Esophagus muscularis mucosa (tissue), 4 donors: ENCODE results near the gene ALG5. TPM values are rescaled to one million over a fixed set of nuclear protein-coding genes. Genes with fewer than 3 reads are reported as not detected.

ENCODE experiments used
- DNase-seq: peaks from one replicate; pipeline ENCODE4 v3.0.0-alpha.2; 2017; ENCODE audit errors: extremely low spot score
- H3K27ac ChIP-seq, 4 donors: fragments of 200-600 bp; sonication (generic); replicated peaks in 1 of 4; 1 replicate in 3 of 4; 2 replicates in 1 of 4; pipeline ENCODE4 v1.5.1; 2016 to 2019; ENCODE audit warnings: mild to moderate bottlenecking in 1 of 4
- H3K27me3 ChIP-seq, 4 donors: fragments of 200-600 bp; sonication (generic); one replicate each; pipeline versions ENCODE4 v1.5.1 to v1.6.0; 2016 to 2019
- H3K36me3 ChIP-seq, 4 donors: fragments of 200-600 bp; sonication (generic); one replicate each; pipeline ENCODE4 v1.5.1; 2016 to 2019
- H3K4me1 ChIP-seq, 4 donors: fragments of 200-600 bp; sonication (generic); one replicate each; pipeline ENCODE4 v1.5.1; 2016 to 2019
- H3K4me3 ChIP-seq, 4 donors: fragments of 200-600 bp; sonication (generic); 1 replicate in 2 of 4; 2 replicates in 2 of 4; pipeline ENCODE4 v1.5.1; 2016 to 2019; ENCODE audit warnings: mild to moderate bottlenecking in 4 of 4, moderate library complexity in 1 of 4
- H3K9me3 ChIP-seq, 4 donors: fragments of 200-600 bp; sonication (generic); 1 replicate in 3 of 4; 2 replicates in 1 of 4; pipeline ENCODE4 v1.5.1; 2016 to 2019
- EP300 ChIP-seq: sonication (generic); formaldehyde crosslinking; IDR thresholded peaks from one replicate; pipeline ENCODE4 v1.6.1; 2017; ENCODE audit warnings: antibody characterized with exemption
- POLR2A ChIP-seq: fragments of 450-650 bp; IDR thresholded peaks from one replicate; pipeline ENCODE4 v1.6.1; 2017; ENCODE audit warnings: antibody characterized with exemption, moderate library complexity, mild to moderate bottlenecking, low read depth
- POLR2AphosphoS5 ChIP-seq, 2 donors: sonication (generic); formaldehyde crosslinking; IDR thresholded peaks; one replicate each; pipeline ENCODE4 v1.6.1; 2017; ENCODE audit warnings: antibody characterized with exemption in 2 of 2
- WGBS: methylation state at CpG from one replicate; pipeline ENCODE4 v1.1.5; 2018; 5-methylcytosine and 5-hydroxymethylcytosine counted together
- intact Hi-C: fragments of 100-400 bp; cut with DNase I; formaldehyde crosslinking; loops from one replicate; pipeline ENCODE4 v1.15.1; 2023
- total RNA-seq, 4 donors: library from RNA; depleted of rRNA; stranded (reverse); fragments of >200 nt; gene quantifications; one replicate each; pipeline versions ENCODE4 v1.1.0 to v1.2.1, GENCODE V29; 2016
- TF ChIP-seq, protein P1 (sequence below), 3 experiments: fragments of 200-600 bp in 2 of 3; fragments of 450-650 bp in 1 of 3; sonication (generic) in 2 of 3; IDR thresholded peaks; one replicate each; pipeline ENCODE4 v1.5.1; 2017 to 2019; ENCODE audit warnings: antibody characterized with exemption in 3 of 3, mild to moderate bottlenecking in 2 of 3, moderate library complexity in 1 of 3

The ALG5 gene, protein sequence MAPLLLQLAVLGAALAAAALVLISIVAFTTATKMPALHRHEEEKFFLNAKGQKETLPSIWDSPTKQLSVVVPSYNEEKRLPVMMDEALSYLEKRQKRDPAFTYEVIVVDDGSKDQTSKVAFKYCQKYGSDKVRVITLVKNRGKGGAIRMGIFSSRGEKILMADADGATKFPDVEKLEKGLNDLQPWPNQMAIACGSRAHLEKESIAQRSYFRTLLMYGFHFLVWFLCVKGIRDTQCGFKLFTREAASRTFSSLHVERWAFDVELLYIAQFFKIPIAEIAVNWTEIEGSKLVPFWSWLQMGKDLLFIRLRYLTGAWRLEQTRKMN
- total RNA-seq = 10 to 100 TPM; 17.3 to 28.2 (median 20.4) TPM

DNA sequence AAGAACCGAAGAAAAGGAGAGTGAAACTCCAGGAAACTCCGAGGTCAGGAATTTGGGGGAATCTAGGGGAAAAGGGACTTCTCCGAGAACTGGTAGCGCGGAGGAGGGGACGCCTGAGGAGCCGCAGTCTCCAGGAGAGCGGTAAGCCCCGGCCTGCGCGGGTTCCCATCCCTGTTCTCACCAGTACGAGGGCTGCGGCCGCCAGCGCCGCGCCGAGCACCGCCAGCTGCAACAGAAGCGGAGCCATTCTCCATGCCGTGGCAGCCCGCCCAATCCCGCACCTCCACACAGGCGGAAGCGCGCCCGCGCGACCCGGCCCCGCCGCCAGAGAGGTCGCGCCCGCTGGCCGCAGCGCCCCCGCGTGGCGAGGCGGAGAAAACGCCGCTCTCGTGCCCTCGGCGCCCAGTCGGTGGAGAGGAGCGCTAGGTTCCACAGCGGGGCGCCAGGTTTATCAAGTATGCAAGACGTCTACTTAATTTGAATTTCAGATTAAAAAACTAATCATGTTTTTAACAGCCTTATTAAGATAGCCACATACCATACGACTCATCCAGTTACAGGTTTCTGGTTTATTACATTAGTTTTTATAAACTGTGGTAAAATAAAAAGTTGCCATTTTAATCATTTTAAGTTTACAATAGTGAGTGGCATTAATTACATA is at the start of gene ALG5:
ALG5 (minus strand) TSS at position 287 of the 661 bp plus-strand sequence; CDS start at position 247, 40 bp downstream.
- WGBS = under 1% methylated on average over 42 of the region's 52 CpGs
- TF ChIP-seq POLR2A (peak; percentile 16), POLR2AphosphoS5 (IDR thresholded peaks at IDR 0.05) (peak; percentile 65 to 70), EP300 (no peak)
- TF ChIP-seq, protein P1, sequence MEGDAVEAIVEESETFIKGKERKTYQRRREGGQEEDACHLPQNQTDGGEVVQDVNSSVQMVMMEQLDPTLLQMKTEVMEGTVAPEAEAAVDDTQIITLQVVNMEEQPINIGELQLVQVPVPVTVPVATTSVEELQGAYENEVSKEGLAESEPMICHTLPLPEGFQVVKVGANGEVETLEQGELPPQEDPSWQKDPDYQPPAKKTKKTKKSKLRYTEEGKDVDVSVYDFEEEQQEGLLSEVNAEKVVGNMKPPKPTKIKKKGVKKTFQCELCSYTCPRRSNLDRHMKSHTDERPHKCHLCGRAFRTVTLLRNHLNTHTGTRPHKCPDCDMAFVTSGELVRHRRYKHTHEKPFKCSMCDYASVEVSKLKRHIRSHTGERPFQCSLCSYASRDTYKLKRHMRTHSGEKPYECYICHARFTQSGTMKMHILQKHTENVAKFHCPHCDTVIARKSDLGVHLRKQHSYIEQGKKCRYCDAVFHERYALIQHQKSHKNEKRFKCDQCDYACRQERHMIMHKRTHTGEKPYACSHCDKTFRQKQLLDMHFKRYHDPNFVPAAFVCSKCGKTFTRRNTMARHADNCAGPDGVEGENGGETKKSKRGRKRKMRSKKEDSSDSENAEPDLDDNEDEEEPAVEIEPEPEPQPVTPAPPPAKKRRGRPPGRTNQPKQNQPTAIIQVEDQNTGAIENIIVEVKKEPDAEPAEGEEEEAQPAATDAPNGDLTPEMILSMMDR (IDR thresholded peaks at IDR 0.05) = peak; percentile 95 to 98 (median 97)
- no peaks in the 10 kb centered on the region for H3K27me3 ChIP-seq
- H3K9me3 ChIP-seq = no peaks in the 10 kb centered on the region
- DNase-seq = peak; percentile 95
- peak within 1 kb of the TSS; percentile 79 to 95 (median 86) for H3K4me3 ChIP-seq
- peak within 1 kb of the TSS; percentile 94 to 98 (median 97) for H3K27ac ChIP-seq
- intact Hi-C loops = no loop called here
- peaks cover 9 to 32% (median 20%) of the 10 kb centered on the region in 4 donors for H3K36me3 ChIP-seq
- H3K4me1 ChIP-seq = peaks cover 20 to 31% (median 25%) of the 10 kb centered on the region in 4 donors

DNA sequence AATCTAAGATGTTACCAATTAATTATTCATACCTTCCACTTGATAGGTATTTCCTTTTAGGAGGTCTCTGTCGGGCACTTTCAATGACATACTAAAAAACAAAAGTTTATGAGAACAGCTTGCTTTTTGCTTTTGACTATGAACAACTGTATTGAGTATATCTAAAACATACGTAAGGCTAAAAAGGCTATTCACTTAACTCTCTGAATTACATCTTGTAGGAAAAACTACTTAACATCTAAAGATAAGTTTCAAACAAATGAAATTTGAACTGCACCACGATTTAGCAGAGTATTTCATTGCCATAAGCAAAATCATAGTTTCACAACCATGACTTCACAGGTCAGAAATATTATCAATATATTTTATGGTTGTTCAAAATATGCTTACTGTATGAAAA is 48.7 kb upstream of the ALG5 start:
- TF ChIP-seq, protein P1 (IDR thresholded peaks at IDR 0.05) = no peak
- TF ChIP-seq POLR2A (no peak), POLR2AphosphoS5 (IDR thresholded peaks at IDR 0.05) (no peak), EP300 (no peak)
- H3K9me3 ChIP-seq = no peaks in the 10 kb centered on the region
- no peak for DNase-seq
- H3K27ac ChIP-seq = no peak overlapping the region
- peaks cover 19 to 48% (median 29%) of the 10 kb centered on the region in 4 donors for H3K36me3 ChIP-seq
- no peaks in the 10 kb centered on the region for H3K27me3 ChIP-seq
- 89% methylated on average over 3 of the region's 3 CpGs for WGBS
- intact Hi-C loops = no loop called here
- H3K4me3 ChIP-seq = no peak overlapping the region
- H3K4me1 ChIP-seq = peaks cover 0 to 4% (median 0%) of the 10 kb centered on the region in 4 donors

DNA sequence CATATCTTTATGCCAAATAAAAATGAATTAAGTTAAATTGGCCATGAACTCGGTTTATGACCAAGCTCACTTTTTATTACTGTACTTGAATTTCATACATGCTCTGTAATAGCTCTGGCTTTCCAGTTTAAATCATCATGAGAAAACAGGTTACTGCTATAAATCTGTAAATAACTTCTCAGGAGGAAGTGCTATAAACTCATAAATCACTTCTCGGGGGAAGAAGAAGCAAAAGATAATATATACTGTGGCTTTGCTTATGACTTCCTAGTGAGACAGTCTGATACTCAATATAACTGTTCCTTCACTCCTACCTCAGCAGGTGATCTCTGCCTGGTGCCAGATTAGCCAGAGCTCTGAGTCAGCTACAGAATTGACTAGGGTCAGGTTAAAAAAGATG is 47.9 kb upstream of the ALG5 start:
- TF ChIP-seq POLR2AphosphoS5 (IDR thresholded peaks at IDR 0.05) (no peak), EP300 (no peak), POLR2A (no peak)
- TF ChIP-seq, protein P1 (IDR thresholded peaks at IDR 0.05) = no peak
- Histone ChIP-seq H3K36me3 (peaks cover 27 to 54% (median 37%) of the 10 kb centered on the region in 4 donors), H3K27ac (no peak overlapping the region), H3K9me3 (no peaks in the 10 kb centered on the region), H3K4me3 (no peak overlapping the region), H3K27me3 (no peaks in the 10 kb centered on the region), H3K4me1 (peaks cover 0 to 4% (median 0%) of the 10 kb centered on the region in 4 donors)
- DNase-seq = no peak
- 85% methylated on average over 2 of the region's 2 CpGs for WGBS
- intact Hi-C loops = no loop called here

DNA sequence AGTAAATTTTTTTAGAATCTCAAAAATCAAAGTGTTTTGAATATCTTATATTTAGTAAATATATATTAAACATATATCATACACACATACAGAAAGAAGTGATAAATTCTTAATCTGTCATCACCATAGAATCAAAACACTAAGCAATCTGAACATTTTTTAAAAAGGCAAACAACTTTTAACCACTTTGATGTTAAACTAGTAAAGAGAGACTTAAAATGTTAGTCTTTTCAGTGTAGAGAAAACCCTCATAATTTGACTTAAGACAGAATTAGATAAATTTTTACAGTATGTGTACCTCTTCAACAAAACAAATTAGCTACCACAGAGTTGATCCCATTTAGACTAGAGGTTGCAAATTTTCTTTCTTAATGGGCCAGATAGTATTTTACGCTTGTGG is 46.9 kb upstream of the ALG5 start:
- peaks cover 36 to 63% (median 46%) of the 10 kb centered on the region in 4 donors for H3K36me3 ChIP-seq
- intact Hi-C loops = no loop called here

More for the DNA sequence above, 46.9 kb upstream of the ALG5 start:
- Histone ChIP-seq H3K27ac (no peak overlapping the region), H3K9me3 (no peaks in the 10 kb centered on the region), H3K4me3 (no peak overlapping the region), H3K4me1 (no peaks in the 10 kb centered on the region), H3K27me3 (no peaks in the 10 kb centered on the region)
- TF ChIP-seq EP300 (no peak), POLR2AphosphoS5 (IDR thresholded peaks at IDR 0.05) (no peak), POLR2A (no peak)
- TF ChIP-seq, protein P1 (IDR thresholded peaks at IDR 0.05) = no peak
- DNase-seq = no peak
- 96% methylated on average over 1 of the region's 1 CpG for WGBS
